HEK293 (cell line): ENCODE results near the gene PCNX4.

Experiments used
- CTCF ChIA-PET: fragments of 350-600 bp; formaldehyde crosslinking; extraction: SDS; loops from one replicate; lab custom pipeline; 2021; ENCODE audit warnings: antibody characterized with exemption; lab: Yijun Ruan, JAX
- POLR2A ChIA-PET: fragments of 300-600 bp; formaldehyde crosslinking; extraction: SDS; loops from one replicate; lab custom pipeline; 2020; ENCODE audit warnings: antibody characterized with exemption, inconsistent platforms; lab: Yijun Ruan, JAX
- H3K27ac ChIP-seq: fragments of 200-500 bp; sonication (Bioruptor generic); 2 replicates; pipeline ENCODE4 v1.5.1; 2014; ENCODE audit warnings: low read depth, low read length, control low read depth, inconsistent platforms; ENCODE audit errors: extremely low read depth
- H3K36me3 ChIP-seq, 2 experiments: fragments of 200-500 bp in 1 of 2; sonication (Bioruptor generic) in 1 of 2; 1 replicate in 1 of 2; 2 replicates in 1 of 2; pipeline ENCODE4 v1.5.1; 2014 to 2017; ENCODE audit warnings: inconsistent platforms in 2 of 2, low read length in 2 of 2; ENCODE audit not compliant: control insufficient read depth in 2 of 2, insufficient read depth in 1 of 2
- H3K4me1 ChIP-seq: fragments of 200-500 bp; sonication (Bioruptor generic); 2 replicates; pipeline ENCODE4 v1.5.1; 2014; ENCODE audit warnings: mild to moderate bottlenecking, low read length, inconsistent platforms; ENCODE audit not compliant: control insufficient read depth, insufficient read depth
- H3K4me3 ChIP-seq: 2 replicates; pipeline ENCODE4 v1.5.1; 2011; ENCODE audit warnings: low read depth, mild to moderate bottlenecking, control low read depth, low read length, moderate library complexity
- H3K9me3 ChIP-seq: fragments of 200-500 bp; sonication (Bioruptor generic); 2 replicates; pipeline ENCODE4 v1.5.1; 2014; ENCODE audit warnings: low read depth, low read length, inconsistent platforms; ENCODE audit not compliant: control insufficient read depth, insufficient read depth
- GLIS1 ChIP-seq: fragments of 450-650 bp; formaldehyde crosslinking; IDR thresholded peaks from 2 replicates; pipeline ENCODE4 v1.5.1; 2016; ENCODE audit warnings: missing biosample characterization, missing genetic modification characterization
- GLIS2 ChIP-seq: fragments of 450-650 bp; formaldehyde crosslinking; IDR thresholded peaks from 2 replicates; pipeline ENCODE4 v1.5.1; 2016; ENCODE audit warnings: missing biosample characterization, missing genetic modification characterization
- OVOL3 ChIP-seq: fragments of 450-650 bp; formaldehyde crosslinking; IDR thresholded peaks from 2 replicates; pipeline ENCODE4 v1.5.1; 2016; ENCODE audit warnings: missing biosample characterization, missing genetic modification characterization
- PATZ1 ChIP-seq: fragments of 450-650 bp; formaldehyde crosslinking; IDR thresholded peaks from 2 replicates; pipeline ENCODE4 v1.5.1; 2016; ENCODE audit warnings: missing biosample characterization, missing genetic modification characterization
- PRDM4 ChIP-seq: fragments of 450-650 bp; formaldehyde crosslinking; IDR thresholded peaks from 2 replicates; pipeline ENCODE4 v1.5.1; 2017; ENCODE audit warnings: missing biosample characterization, missing genetic modification characterization
- WT1 ChIP-seq: fragments of 450-650 bp; formaldehyde crosslinking; IDR thresholded peaks from 2 replicates; pipeline ENCODE4 v1.5.1; 2016; ENCODE audit warnings: missing biosample characterization, missing genetic modification characterization
- ZBTB48 ChIP-seq: fragments of 450-650 bp; formaldehyde crosslinking; IDR thresholded peaks from 2 replicates; pipeline ENCODE4 v1.5.1; 2016; ENCODE audit warnings: missing biosample characterization, missing genetic modification characterization
- TF ChIP-seq, protein P1 (sequence below): IDR thresholded peaks from 2 replicates; pipeline ENCODE4 v1.6.1; 2011; ENCODE audit warnings: mild to moderate bottlenecking, low read depth, low read length, borderline replicate concordance
- TF ChIP-seq, protein P2 (sequence below): fragments of 450-650 bp; formaldehyde crosslinking; IDR thresholded peaks from 2 replicates; pipeline ENCODE4 v1.5.1; 2016; ENCODE audit warnings: missing biosample characterization, missing genetic modification characterization, borderline replicate concordance
- TF ChIP-seq, protein P3 (sequence below): sonication (generic); formaldehyde crosslinking; IDR thresholded peaks from 2 replicates; pipeline ENCODE4 v1.8.1; 2022; ENCODE audit warnings: mild to moderate bottlenecking, moderate library complexity, missing genetic modification reagents
- TF ChIP-seq, protein P4 (sequence below): fragments of 450-650 bp; IDR thresholded peaks from 2 replicates; pipeline ENCODE4 v1.5.1; 2018; ENCODE audit warnings: missing biosample characterization, mild to moderate bottlenecking, missing genetic modification characterization
- TF ChIP-seq, protein P5 (sequence below): fragments of 450-650 bp; formaldehyde crosslinking; IDR thresholded peaks from 2 replicates; pipeline ENCODE4 v1.5.1; 2017; ENCODE audit warnings: missing biosample characterization, mild to moderate bottlenecking, missing genetic modification characterization, moderate library complexity
- TF ChIP-seq, protein P6 (sequence below): fragments of 450-650 bp; formaldehyde crosslinking; IDR thresholded peaks from 2 replicates; pipeline ENCODE4 v1.5.1; 2017; ENCODE audit warnings: missing biosample characterization, missing genetic modification characterization

The PCNX4 gene

GRCh38 chr14:60090864-60091519 lies 731 bp upstream of the PCNX4 start:
- POLR2A ChIA-PET: interaction anchor here (0.6 to 1.3 kb wide), 2 partner anchors 74 to 516 kb away, joined by 4 to 12 read pairs; partner anchors contain the start of gene DHRS7
- Histone ChIP-seq H3K4me3 (peak overlapping the region; percentile 64), H3K36me3 (no peaks in the 10 kb centered on the region), H3K9me3 (no peaks in the 10 kb centered on the region), H3K4me1 (peaks cover 19% of the 10 kb centered on the region), H3K27ac (peak overlapping the region; percentile 98)
- TF ChIP-seq, protein P1, sequence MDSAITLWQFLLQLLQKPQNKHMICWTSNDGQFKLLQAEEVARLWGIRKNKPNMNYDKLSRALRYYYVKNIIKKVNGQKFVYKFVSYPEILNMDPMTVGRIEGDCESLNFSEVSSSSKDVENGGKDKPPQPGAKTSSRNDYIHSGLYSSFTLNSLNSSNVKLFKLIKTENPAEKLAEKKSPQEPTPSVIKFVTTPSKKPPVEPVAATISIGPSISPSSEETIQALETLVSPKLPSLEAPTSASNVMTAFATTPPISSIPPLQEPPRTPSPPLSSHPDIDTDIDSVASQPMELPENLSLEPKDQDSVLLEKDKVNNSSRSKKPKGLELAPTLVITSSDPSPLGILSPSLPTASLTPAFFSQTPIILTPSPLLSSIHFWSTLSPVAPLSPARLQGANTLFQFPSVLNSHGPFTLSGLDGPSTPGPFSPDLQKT: no peak
- TF ChIP-seq GLIS2 (tag by site-specific recombination) (0 out of 2 replicates have a peak, but pooled peaks have one; percentile 34), GLIS1 (tag by site-specific recombination) (peak; percentile 54), WT1 (tag by site-specific recombination) (peak; percentile 52), ZBTB48 (tag by site-specific recombination) (peak; percentile 57), PRDM4 (peak; percentile 99), OVOL3 (tag by site-specific recombination) (no peak), PATZ1 (peak; percentile 50; the same call in 1 of the 2 replicates)
- TF ChIP-seq, protein P2, sequence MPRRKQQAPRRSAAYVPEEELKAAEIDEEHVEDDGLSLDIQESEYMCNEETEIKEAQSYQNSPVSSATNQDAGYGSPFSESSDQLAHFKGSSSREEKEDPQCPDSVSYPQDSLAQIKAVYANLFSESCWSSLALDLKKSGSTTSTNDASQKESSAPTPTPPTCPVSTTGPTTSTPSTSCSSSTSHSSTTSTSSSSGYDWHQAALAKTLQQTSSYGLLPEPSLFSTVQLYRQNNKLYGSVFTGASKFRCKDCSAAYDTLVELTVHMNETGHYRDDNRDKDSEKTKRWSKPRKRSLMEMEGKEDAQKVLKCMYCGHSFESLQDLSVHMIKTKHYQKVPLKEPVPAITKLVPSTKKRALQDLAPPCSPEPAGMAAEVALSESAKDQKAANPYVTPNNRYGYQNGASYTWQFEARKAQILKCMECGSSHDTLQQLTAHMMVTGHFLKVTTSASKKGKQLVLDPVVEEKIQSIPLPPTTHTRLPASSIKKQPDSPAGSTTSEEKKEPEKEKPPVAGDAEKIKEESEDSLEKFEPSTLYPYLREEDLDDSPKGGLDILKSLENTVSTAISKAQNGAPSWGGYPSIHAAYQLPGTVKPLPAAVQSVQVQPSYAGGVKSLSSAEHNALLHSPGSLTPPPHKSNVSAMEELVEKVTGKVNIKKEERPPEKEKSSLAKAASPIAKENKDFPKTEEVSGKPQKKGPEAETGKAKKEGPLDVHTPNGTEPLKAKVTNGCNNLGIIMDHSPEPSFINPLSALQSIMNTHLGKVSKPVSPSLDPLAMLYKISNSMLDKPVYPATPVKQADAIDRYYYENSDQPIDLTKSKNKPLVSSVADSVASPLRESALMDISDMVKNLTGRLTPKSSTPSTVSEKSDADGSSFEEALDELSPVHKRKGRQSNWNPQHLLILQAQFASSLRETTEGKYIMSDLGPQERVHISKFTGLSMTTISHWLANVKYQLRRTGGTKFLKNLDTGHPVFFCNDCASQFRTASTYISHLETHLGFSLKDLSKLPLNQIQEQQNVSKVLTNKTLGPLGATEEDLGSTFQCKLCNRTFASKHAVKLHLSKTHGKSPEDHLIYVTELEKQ (tag by site-specific recombination): no peak
- TF ChIP-seq, protein P3, sequence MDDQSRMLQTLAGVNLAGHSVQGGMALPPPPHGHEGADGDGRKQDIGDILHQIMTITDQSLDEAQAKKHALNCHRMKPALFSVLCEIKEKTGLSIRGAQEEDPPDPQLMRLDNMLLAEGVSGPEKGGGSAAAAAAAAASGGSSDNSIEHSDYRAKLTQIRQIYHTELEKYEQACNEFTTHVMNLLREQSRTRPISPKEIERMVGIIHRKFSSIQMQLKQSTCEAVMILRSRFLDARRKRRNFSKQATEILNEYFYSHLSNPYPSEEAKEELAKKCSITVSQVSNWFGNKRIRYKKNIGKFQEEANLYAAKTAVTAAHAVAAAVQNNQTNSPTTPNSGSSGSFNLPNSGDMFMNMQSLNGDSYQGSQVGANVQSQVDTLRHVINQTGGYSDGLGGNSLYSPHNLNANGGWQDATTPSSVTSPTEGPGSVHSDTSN (CRISPR knock-in tag): 0 out of 2 replicates have a peak, but pooled peaks have one; percentile 11
- TF ChIP-seq, protein P4, sequence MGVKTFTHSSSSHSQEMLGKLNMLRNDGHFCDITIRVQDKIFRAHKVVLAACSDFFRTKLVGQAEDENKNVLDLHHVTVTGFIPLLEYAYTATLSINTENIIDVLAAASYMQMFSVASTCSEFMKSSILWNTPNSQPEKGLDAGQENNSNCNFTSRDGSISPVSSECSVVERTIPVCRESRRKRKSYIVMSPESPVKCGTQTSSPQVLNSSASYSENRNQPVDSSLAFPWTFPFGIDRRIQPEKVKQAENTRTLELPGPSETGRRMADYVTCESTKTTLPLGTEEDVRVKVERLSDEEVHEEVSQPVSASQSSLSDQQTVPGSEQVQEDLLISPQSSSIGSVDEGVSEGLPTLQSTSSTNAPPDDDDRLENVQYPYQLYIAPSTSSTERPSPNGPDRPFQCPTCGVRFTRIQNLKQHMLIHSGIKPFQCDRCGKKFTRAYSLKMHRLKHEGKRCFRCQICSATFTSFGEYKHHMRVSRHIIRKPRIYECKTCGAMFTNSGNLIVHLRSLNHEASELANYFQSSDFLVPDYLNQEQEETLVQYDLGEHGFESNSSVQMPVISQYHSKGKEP (tag by site-specific recombination): 0 out of 2 replicates have a peak, but pooled peaks have one; percentile 5
- TF ChIP-seq, protein P5, sequence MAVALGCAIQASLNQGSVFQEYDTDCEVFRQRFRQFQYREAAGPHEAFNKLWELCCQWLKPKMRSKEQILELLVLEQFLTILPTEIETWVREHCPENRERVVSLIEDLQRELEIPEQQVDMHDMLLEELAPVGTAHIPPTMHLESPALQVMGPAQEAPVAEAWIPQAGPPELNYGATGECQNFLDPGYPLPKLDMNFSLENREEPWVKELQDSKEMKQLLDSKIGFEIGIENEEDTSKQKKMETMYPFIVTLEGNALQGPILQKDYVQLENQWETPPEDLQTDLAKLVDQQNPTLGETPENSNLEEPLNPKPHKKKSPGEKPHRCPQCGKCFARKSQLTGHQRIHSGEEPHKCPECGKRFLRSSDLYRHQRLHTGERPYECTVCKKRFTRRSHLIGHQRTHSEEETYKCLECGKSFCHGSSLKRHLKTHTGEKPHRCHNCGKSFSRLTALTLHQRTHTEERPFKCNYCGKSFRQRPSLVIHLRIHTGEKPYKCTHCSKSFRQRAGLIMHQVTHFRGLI: 0 out of 2 replicates have a peak, but pooled peaks have one; percentile 17
- TF ChIP-seq, protein P6, sequence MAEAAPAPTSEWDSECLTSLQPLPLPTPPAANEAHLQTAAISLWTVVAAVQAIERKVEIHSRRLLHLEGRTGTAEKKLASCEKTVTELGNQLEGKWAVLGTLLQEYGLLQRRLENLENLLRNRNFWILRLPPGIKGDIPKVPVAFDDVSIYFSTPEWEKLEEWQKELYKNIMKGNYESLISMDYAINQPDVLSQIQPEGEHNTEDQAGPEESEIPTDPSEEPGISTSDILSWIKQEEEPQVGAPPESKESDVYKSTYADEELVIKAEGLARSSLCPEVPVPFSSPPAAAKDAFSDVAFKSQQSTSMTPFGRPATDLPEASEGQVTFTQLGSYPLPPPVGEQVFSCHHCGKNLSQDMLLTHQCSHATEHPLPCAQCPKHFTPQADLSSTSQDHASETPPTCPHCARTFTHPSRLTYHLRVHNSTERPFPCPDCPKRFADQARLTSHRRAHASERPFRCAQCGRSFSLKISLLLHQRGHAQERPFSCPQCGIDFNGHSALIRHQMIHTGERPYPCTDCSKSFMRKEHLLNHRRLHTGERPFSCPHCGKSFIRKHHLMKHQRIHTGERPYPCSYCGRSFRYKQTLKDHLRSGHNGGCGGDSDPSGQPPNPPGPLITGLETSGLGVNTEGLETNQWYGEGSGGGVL (tag by site-specific recombination): peak; percentile 61; the same call in 1 of the 2 replicates
- CTCF ChIA-PET: interaction anchor here (0.6 to 0.7 kb wide), 3 partner anchors 74 to 1064 kb away, joined by 3 read pairs; partner anchors contain the start of gene DHRS7
